Central memory CD4-positive, alpha-beta T cell (primary cell): Measurements from ENCODE around the gene SLC12A7.

Experiments
- DNase-seq: peaks from one replicate; pipeline ENCODE4 v3.0.0; 2022

Gene SLC12A7

GRCh38 chr5:1060535-1060981, 51.3 kb downstream of the SLC12A7 start:
- DNase-seq: no peak

- no peak for DNase-seq
Observed at GRCh38 chr5:1059884-1060263, 52.0 kb downstream of the SLC12A7 start.

DNA sequence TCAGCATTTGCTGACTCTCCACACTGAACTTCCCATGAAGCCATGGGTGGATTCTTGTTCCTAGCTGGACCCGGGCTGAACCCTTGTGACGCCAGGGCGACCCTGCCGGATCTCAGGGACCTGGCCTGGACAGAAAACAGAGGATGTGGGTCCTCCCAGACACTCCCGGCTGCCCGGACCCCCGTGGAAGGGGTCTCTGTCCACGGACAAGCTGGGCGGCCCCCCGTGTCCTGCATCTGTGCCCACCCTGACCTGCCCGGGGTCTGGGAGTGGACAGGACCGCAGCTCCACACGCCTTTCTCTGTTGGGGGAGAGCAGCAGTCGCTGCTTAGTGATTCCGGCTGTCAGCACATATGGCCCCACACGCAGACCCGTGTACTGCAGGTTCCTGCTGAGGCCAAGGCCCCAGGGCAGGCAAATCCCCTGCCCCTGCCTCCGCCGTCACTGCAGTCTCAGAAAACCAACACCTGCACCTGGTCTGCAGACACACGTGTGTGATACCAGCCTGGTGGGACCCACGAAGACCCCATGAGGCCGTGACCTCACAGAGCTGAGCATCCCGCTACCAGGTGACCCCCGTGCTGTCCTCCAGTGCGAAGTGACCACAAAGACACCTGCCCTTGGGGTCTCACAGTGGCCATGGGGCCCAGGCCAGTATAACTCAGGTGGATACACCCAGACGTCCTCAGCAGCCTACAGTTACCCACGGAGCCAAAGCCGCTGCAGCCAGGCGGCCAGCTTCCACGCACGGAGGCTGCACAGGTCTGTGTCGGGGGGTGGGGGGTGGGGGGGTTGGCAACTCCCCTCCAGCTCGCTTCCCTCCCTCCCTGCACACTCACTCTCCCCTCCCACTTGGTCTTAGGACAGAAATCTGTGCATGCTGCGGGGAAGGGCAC, 52.6 kb downstream of the SLC12A7 start:
- no peak for DNase-seq

GRCh38 chr5:1058083-1058945, 53.5 kb downstream of the SLC12A7 start:
- DNase-seq: no peak

DNA sequence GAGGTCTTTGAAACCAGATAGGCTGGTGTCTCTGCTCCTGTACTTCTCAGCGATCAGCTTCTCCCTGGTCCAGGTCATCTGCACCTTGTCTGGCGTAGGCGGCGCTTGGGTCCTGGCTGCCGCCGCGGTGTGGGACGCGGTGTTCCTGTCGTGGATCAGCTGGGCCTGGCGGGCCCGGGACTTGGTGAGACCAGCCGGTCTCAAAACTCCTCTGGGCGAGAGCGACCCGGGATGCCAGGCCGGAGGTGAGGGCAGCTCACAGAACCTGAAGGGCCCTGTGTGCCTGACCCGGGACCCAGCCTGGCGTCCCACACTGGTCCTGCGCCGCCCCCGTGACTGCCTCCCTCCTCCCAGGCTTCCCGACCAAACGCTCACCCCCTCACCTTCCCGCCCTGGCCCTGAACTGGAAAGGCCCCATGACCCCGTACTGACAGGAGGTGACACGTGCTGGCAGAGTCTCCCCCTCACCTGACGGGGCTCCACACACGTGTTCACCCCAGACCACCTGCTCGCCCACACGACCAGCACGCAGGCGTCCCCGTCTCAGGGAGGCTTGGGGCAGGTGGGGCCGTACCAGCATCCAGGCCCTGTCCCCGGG, 54.3 kb downstream of the SLC12A7 start:
- DNase-seq: no peak

DNA sequence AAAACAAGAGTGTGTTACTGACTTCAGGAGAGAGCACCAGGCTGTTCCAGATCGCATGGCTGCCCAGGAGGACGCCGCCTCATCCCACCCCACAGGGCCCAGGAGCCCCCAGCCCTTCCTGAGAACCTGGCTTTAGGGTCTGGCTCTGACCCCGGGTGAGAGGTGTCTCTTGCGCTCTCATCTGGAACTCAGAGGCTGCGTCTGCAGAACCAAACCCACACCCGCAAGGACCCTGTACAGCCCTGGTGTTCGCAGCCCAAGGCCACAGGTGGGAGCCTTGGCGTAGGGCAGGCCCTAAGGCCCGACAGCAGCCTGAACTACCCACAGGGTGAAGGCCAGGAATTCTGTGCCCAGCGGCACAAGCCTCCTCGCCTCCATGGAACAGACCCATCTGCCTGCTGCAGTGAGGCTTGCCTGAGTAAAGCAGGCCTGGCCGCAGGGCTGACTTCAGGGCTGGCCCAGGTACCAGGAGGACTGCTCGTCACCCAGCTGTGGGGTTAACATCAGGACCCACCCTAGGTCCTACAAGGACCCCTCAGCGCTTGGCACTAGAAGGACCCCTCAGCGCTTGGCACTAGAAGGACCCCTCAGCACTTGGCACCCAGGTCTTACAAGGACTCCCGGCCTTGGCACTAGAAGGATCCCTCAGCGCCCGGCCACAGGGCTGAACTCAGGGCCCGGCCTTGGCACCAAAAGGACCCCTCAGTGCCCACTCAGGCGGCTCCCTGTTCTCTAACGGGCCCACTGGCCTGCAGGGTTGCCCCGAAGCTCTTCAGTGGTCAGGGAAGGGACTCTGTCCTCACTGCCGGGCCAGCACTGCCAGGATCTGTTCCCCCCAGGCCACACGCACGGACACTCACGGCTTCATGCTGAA, 55.0 kb downstream of the SLC12A7 start:
- no peak for DNase-seq

DNA sequence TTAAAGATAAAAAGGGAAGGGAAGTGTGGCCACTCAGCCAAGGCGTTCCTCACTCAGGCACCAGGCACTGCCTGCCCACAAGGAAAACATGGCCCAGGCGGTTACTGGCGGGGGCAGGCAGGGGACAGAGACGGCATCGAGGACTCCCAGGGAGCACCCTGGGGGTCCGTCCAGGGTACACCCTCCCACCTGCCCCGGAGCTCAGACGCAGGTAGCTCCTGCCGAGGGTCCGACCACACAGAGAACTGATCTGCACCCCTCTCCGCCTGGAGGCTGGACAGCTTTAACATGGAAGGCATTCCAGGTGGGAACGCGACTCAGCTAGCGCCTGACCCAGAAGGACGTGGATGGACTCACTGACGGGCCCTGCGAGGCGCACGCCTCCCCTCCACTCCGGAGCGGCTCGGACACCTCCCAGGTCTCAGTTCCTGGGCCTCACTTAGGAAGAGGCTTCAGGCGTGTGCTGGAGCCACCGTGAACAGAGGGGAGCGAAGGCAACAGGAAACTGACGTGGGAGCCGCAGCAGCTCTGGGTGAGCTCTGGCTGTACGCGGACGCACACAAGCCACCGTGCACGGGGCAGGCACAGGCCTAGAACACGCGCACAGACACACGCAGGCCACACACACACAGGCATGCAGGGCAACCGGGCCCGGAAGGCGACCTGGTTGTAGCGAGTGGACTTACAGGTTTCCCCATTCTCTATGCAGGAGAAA, 55.8 kb downstream of the SLC12A7 start:
- no peak for DNase-seq

DNA sequence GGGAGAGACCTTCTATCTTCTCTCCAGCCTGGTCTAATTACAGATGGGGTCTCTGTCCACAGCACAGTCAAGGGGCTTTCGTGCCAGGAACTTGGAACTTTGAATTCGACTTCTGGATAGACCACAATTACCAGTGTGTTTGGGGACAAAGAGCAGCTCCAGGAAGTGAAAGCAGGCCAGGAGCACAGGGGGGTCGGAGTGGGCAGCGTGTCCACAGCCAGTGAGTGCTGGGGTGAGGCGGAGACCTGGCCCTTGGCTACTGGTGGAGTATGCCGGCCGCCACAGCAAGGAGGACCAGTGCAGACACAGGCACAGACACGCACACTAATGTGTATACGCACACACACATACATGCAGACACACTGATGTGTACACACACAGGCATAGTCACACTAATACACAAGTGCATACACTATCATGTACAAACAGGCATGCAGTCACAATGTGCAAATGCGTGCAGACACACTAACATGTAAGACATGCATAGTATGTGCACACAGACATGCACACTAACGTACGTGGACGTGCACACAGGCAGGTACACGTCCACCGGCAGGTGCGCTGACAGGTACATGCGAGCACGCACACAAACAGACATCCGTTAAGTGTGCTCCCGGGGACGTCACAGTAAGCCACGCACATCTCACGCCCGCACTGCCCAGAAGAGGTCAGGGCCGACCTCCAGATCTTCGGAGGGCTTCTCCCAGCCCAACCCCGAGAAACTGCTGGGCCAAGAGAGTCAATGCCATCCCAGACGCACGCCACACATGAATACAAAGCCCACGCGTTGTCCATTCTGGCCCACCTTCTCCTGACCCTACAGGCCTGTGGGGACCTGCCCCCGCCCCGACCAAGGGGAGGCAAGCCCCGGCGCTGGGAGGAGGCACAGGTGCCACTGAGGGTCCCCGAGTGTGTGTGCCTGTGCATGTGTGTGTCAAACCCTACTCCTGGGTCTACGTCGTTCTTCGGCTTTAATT, 56.8 kb downstream of the SLC12A7 start:
- no peak for DNase-seq

DNA sequence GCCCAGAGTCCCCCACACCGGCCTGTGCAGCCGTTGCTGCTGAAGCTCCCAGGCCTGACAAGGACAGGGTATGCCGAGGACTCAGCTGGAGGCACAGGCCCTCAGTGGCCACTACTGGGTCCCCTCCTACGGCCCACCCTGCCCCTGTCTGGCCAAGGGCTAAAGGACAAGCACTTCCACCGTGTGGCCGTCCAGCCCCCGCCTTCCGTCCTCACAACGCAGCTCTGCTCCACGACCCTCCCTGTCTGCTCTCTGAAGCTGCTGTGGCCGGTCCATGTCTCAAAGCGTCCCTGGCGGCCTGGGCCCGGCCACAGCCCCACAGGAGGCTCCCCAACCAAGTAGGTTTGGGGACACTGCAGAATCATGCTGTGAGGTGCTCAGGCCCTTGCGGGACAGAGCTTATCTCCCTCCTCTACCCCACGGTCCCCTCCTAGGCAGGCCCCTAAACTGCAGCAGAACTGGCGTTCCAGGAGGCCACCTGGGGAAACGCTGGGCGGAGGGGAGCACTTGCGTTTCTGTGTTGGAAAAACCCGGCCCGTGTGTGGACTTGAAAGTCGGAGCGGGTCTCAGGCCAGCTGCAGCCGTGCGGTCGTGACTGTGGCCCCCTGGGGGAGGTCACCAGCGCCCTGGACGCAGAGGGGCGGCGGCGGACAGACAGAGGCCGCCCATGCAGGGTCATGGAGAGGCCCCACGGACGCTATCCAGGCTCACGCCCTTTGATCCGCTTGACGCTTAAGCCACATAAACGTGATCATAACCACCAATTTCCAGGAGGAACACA, 57.7 kb downstream of the SLC12A7 start:
- no peak for DNase-seq

DNA sequence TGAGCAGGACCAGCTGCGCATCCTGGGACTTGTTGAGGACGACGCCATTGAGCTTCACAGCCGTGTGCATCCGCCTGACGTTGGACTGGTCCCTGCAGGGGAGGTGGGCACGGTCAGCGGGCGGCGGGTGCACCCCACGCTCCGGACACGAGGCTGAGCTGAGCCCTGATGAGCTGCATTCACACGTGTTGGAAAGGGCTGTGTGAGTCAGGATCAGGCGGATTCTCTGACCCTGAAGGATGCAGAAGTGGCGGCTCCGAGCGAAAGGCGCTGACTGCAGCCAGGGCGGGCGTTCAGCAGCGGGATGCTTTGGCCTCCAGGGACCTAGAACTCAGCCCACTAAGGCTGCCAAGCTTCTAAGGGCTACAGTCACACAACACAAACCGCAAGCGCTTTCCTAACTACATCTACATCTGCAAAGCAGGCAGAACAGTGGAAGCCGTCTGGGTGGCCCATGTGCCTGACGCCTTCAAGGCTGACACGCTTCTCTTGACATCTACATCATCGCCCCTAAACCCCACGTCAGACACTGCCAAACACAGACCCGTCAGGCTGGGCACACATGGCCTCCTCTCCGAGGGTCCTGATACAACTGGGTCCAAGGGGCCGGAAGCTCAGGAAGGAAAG, 58.4 kb downstream of the SLC12A7 start:
- no peak for DNase-seq

- DNase-seq: no peak
Observed at GRCh38 chr5:1052641-1053390, 59.0 kb downstream of the SLC12A7 start.

DNA sequence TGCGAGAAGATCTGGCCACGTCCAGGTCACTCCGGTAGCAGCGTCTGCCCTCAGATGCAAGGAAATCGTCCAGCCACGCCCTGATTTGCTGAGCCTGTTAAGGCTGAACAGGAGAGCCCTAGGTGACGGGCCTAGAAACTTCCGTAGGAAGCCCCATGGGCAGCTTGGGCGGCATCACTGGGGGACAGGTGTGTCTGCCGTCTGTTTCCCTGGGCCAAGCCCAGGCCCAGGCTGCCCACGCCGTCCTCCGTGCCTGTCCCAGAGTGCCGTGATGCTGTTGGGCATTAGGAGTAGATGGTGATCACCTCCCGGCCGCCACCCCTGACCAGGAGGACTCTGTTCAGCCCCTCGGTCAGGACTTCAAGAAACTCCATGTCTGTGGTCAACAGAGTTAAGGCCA, 59.8 kb downstream of the SLC12A7 start:
- no peak for DNase-seq

GRCh38 chr5:1051366-1051720, 60.5 kb downstream of the SLC12A7 start:
- no peak for DNase-seq

- DNase-seq: no peak
Observed at GRCh38 chr5:1050423-1051365, 61.2 kb downstream of the SLC12A7 start.

GRCh38 chr5:1048861-1049838, 62.7 kb downstream of the SLC12A7 start:
- no peak for DNase-seq

DNA sequence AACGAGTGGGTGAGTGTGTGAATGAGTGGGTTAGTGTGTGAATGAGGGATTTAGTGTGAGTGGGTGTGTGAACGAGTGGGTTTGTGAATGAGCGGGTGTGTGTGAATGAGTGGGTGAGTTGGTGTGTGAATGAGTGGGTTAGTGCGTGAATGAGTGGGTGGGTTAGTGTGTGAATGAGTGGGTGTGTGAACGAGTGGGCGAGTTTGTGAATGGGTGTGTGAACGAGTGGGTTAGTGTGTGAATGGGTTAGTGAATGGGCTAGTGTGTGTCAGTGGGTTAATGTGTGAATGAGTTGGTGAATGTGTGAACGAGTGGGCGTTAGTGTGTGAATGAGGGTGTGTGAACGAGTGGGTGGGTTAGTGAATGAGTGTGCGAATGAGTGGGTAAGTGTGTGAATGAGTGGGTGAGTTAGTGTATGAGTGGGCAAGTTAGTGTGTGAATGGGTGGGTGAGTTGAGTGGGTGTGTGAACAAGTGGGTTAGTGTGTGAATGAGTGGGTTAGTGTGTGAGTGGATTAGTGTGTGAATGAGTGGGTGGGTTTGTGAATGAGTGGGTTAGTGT, 63.6 kb downstream of the SLC12A7 start:
- no peak for DNase-seq
